ENCODE measurements around the gene GPX1. TPM values are rescaled to one million over a fixed set of nuclear protein-coding genes. Genes with fewer than 3 reads are reported as not detected.
A peak's percentile ranks its signal among the peaks of the same experiment; 100 is the strongest.

Gene GPX1
- total RNA-seq, 3 donors from 2014 or later (not counting 1 experiment from before 2014, with no cell fraction given): 34.7 to 70.0 (median 59.1) TPM

- WGBS (ENCODE audit: insufficient coverage): 94% methylated on average over 10 of the region's 11 CpGs
- no peak for ATAC-seq
These were observed 20.2 kb upstream of the GPX1 start for GRCh38 chr3:49378249-49378895.

DNA sequence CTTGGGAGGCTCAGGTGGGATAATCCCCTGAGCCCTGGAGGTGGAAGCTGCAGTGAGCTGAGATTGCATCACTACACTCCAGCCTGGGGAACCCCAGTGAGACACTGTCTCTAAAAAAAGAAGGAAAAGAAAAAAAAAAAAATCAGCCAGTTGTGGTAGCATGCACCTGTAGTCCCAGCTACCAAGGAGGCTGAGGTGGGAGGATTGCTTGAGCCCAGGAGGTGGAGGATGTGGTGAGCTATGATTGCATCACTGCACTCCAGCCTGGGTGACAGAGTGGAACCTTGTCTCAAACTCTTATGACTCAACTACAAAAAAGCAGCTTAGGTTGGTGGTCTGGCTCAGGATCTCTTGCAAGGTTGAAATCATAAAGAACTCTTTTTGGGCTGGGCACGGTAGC is 19.3 kb upstream of the GPX1 start:
- Histone ChIP-seq H3K27ac (ENCODE audit: low read length) (no peak overlapping the region), H3K4me3 (ENCODE audit: low read length) (no peak overlapping the region), H3K9me3 (ENCODE audit: control insufficient read depth, insufficient read depth, low read length) (no peaks in the 10 kb centered on the region), H3K4me1 (ENCODE audit: control insufficient read depth, insufficient read depth, low read length) (peaks cover 24% of the 10 kb centered on the region), H3K27me3 (ENCODE audit: control insufficient read depth, insufficient read depth, low read length) (no peaks in the 10 kb centered on the region), H3K36me3 (ENCODE audit: control insufficient read depth, insufficient read depth, low read length) (peaks cover 20% of the 10 kb centered on the region)
- DNase-seq: peak in 1 of 2 donors; percentile 28
- Mint-ChIP-seq H3K9me3 (no peaks in the 10 kb centered on the region), H3K4me3 (no peak overlapping the region), H3K27ac (peak overlapping the region; percentile 61 to 77), H3K27me3 (ENCODE audit: low read depth in 2 of 2) (no peaks in the 10 kb centered on the region), H3K4me1 (peaks cover 47 to 52% of the 10 kb centered on the region in 2 donors), H3K36me3 (no peaks in the 10 kb centered on the region)
- intact Hi-C loops (cut with micrococcal nuclease): no loop called here
- peak; percentile 60 to 78 (median 69) for ATAC-seq
- 81% methylated on average over 1 of the region's 1 CpG for WGBS (ENCODE audit: insufficient coverage)
- no peak for TF ChIP-seq CTCF (IDR thresholded peaks at IDR 0.05)

More at GRCh38 chr3:49378249-49378895, 20.2 kb upstream of the GPX1 start:
- Mint-ChIP-seq H3K9me3 (no peaks in the 10 kb centered on the region), H3K36me3 (no peaks in the 10 kb centered on the region), H3K27me3 (ENCODE audit: low read depth in 2 of 2) (no peaks in the 10 kb centered on the region), H3K27ac (peak overlapping the region; percentile 61 to 67), H3K4me3 (no peak overlapping the region), H3K4me1 (peaks cover 44 to 52% of the 10 kb centered on the region in 2 donors)
- peaks cover 14% of the 10 kb centered on the region for H3K36me3 ChIP-seq (ENCODE audit: control insufficient read depth, insufficient read depth, low read length)
- no peaks in the 10 kb centered on the region for H3K27me3 ChIP-seq (ENCODE audit: control insufficient read depth, insufficient read depth, low read length)
- intact Hi-C loops (cut with micrococcal nuclease): no loop called here
- H3K27ac ChIP-seq (ENCODE audit: low read length): no peak overlapping the region
- no peak for TF ChIP-seq CTCF (IDR thresholded peaks at IDR 0.05)
- no peak for DNase-seq
- H3K4me3 ChIP-seq (ENCODE audit: low read length): no peak overlapping the region
- peaks cover 30% of the 10 kb centered on the region for H3K4me1 ChIP-seq (ENCODE audit: control insufficient read depth, insufficient read depth, low read length)
- H3K9me3 ChIP-seq (ENCODE audit: control insufficient read depth, insufficient read depth, low read length): no peaks in the 10 kb centered on the region

DNA sequence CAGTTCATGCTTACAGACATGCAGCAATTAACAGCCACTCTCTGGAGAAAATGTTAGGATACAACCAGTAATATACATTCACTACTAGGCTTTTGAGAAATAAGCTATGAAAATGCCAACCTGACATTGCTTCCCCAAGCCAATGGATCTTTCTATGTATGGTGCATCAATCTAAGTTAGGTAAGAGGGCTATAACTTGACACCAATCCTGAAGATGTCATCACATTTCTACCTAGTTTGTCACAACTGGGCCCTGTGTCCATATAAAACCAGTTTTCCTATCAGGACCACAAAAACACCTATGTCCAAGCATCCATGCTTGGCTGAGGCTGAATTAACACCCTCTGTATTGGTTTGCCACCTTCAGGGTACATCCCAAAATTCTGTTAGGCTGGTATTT is 13.8 kb upstream of the GPX1 start:
- peak overlapping the region; percentile 42 to 73 for H3K27ac Mint-ChIP-seq
- DNase-seq (no peak), ATAC-seq (no peak)
- no peaks in the 10 kb centered on the region for H3K27me3 Mint-ChIP-seq (ENCODE audit: low read depth in 2 of 2)
- H3K27me3 ChIP-seq (ENCODE audit: control insufficient read depth, insufficient read depth, low read length): no peaks in the 10 kb centered on the region
- H3K9me3 ChIP-seq (ENCODE audit: control insufficient read depth, insufficient read depth, low read length): no peaks in the 10 kb centered on the region
- intact Hi-C loops (cut with micrococcal nuclease): no loop called here
- no peak overlapping the region for H3K4me3 Mint-ChIP-seq
- H3K27ac ChIP-seq (ENCODE audit: low read length): no peak overlapping the region
- no peaks in the 10 kb centered on the region for H3K36me3 Mint-ChIP-seq
- no peak for TF ChIP-seq CTCF (IDR thresholded peaks at IDR 0.05)
- peaks cover 43% of the 10 kb centered on the region for H3K36me3 ChIP-seq (ENCODE audit: control insufficient read depth, insufficient read depth, low read length)
- no peak overlapping the region for H3K4me3 ChIP-seq (ENCODE audit: low read length)
- no peaks in the 10 kb centered on the region for H3K9me3 Mint-ChIP-seq
- no peaks in the 10 kb centered on the region for H3K4me1 ChIP-seq (ENCODE audit: control insufficient read depth, insufficient read depth, low read length)
- H3K4me1 Mint-ChIP-seq: peaks cover 30 to 46% of the 10 kb centered on the region in 2 donors

All from natural killer cell (primary cell).